Ovary (tissue), 3 donors: Measurements from ENCODE around the gene BLID.

Source experiments
- CTCF ChIP-seq, 3 donors: fragments of 450-650 bp in 2 of 3; fragments of 200-600 bp in 1 of 3; IDR thresholded peaks; one replicate each; pipeline versions ENCODE4 v1.5.1 to v1.8.0; 2016 to 2022; ENCODE audit warnings: antibody characterized with exemption in 3 of 3, mild to moderate bottlenecking in 1 of 3
- EP300 ChIP-seq: sonication (generic); formaldehyde crosslinking; IDR thresholded peaks from one replicate; pipeline ENCODE4 v1.6.1; 2017; ENCODE audit warnings: antibody characterized with exemption
- POLR2A ChIP-seq: fragments of 450-650 bp; IDR thresholded peaks from one replicate; pipeline ENCODE4 v1.6.1; 2017; ENCODE audit warnings: antibody characterized with exemption, mild to moderate bottlenecking, moderate library complexity
- donor health status: DM: no; HTN: no; CAD: no.

DNA sequence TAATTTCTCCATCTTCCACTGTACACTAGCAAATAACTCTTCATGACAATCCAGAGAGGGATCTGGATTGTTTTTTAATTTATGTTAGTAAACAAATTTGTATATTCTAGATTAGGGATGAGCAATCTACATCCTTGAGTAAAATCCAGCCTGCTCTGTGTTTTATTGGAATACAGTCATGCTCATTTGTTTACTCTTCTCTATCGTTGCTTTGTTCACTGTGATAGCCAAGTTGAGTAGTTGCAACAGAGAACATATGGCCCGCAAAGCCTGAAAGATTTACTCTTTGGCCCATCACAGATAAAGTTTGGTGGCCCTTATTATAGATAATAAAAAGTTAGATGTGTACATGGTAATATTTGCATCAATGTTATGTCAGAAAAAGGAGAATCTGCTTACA is 6.2 kb upstream of the BLID start:
- TF ChIP-seq POLR2A (no peak), CTCF (IDR thresholded peaks at IDR 0.05) (no peak), EP300 (no peak)
